ENCODE data around the gene S1PR5.
"Not testable (repeated sequence)": the region's sequence is repeated elsewhere in the genome, so short reads cannot be mapped to it uniquely, and the experiment has no call there.

Gene S1PR5, protein sequence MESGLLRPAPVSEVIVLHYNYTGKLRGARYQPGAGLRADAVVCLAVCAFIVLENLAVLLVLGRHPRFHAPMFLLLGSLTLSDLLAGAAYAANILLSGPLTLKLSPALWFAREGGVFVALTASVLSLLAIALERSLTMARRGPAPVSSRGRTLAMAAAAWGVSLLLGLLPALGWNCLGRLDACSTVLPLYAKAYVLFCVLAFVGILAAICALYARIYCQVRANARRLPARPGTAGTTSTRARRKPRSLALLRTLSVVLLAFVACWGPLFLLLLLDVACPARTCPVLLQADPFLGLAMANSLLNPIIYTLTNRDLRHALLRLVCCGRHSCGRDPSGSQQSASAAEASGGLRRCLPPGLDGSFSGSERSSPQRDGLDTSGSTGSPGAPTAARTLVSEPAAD

DNA sequence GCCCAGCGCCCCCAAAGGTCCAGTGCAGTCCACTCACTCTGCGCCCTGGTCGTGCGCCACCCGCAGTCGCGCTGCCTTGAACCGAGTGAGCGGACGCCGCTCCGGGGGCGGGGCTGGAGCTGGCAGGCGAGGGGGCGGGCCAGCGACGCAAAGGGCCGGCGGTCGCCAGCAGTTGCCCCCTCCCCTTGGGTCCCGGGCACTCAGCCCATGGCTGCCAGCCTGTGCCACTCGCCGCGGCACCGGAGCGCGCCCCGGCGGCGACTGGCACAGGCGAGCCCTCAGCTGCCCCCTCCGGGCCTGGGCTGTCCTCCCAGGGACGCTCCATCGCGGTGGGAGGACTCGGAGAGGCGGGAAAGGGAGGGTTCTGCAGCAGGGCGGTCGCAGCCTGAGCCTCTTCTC is at the start of gene S1PR5:
S1PR5 (minus strand) TSS at position 87 of the 399 bp plus-strand sequence. CDS start 2,436 bp downstream, outside the sequence.
- DNase-seq, result peak; percentile 35 to 36

DNA sequence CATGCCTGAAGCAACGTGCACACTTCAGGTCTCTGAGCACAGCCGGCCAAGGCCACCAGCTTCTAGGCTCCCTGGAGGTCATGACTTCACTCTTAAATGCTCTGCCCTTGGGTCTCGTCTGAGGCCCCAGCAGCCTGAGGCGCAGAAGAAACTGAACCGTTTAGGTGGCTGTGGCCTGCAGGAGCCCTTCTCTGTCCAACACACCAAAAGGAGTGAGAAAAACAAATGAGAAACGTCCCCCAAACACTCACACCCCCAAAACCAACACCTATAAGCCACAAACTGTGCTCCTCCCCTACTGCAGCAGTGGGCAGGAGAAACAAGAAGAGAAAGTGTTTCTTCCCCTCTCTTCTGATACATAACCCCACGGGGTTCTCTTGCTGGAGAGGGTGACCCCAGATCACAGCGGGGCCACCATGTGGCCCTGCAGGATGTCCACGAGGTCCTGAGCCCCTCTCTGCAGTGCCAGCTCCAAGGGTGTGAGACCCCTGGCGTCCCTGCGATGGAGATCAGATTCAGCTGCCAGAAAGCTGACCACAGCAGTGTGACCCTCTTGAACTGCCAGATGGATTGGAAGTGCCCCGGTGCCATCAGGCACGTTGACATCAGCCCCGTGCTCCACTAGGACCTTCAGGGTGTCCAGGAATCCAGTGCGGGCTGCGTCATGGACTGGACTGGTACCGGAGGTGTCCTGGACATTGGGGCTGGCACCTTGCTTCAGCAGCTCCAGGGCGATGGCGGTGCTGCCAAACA is 49.6 kb upstream of the S1PR5 start:
- DNase-seq, result peak; percentile 75 to 80

DNA sequence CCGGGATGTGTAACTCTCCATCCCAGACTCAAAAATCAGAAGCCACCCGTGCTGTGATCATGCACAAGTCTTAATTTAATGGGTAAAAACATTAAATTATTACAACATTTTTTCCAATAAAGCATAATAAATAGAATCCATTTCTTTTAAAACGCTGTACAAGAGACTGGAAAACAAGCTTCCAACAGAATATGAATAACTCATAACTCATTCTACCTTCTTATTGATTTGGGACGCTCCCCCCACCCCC is 49.1 kb upstream of the S1PR5 start:
- no peak for DNase-seq

DNA sequence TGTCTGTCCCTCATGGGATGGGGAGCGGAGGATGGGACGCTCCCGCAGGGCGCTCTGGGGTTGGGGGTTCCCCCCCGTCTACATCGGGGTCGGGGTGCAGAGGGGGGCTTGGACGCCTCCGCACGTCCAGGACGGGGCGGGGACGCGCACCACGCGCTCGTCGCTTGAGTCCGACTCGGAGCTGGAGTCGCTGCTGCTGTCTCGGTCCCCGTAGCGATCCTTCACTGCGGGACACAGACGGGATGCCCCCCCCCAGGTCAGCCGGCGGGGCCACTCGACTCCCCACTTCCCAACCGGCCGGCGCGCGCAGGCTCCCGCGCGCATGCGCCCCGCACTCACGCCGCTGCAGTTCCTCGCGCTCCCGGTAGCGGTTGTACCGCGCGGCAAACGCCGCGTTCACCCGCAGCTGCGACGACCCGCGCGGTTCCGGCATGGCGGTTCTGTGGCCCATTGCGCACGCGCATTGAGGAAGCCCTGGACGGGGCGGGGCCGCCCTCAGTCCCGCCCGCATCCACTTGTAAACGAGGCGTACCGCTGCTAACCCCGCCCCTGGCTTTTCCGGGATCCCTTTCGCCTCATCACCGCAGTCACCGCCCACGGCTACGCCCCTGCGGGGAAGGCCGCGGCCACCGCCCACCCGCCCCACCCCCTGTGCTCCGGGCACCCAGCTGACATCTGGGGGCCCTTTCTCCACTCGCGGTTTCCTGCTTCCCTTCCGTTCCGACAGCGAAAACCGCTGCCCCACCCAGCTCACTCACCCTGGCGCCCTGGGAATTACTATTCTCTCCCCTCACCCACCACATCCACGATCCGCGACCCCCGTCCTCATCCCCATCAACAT is 48.5 kb upstream of the S1PR5 start, which contains the start of gene KRI1:
KRI1 (minus strand) TSS at position 444 of the 841 bp plus-strand sequence; CDS start at position 433, 11 bp downstream.
- peak; percentile 99 for DNase-seq

DNA sequence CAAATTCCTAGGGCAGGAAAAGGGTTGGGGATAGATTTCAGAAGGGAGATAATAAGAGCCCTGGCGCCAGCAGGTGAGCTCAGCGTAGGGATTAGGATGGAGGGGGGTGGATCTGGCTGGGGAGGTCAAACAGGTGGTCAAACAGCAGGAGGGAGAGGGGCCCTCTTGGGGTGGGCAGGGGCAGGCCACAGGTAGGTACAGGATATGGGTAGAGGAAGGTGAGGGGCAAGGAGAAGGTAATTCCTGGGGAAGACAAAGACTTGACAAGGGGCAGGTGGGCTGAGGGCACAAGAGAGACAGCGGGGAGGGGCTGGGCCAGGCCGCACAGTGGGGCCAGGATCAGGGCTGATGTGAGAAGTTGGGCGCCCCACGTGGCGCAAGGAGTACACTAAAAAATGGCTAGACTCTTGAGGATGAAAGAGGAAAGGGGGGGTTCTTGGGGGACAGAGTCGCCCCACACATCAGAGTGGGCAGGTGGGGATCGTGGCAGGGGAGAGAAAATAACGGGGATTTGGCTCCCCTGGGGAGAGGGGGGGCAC is 47.9 kb upstream of the S1PR5 start:
- DNase-seq, result peak; percentile 68 to 72

DNA sequence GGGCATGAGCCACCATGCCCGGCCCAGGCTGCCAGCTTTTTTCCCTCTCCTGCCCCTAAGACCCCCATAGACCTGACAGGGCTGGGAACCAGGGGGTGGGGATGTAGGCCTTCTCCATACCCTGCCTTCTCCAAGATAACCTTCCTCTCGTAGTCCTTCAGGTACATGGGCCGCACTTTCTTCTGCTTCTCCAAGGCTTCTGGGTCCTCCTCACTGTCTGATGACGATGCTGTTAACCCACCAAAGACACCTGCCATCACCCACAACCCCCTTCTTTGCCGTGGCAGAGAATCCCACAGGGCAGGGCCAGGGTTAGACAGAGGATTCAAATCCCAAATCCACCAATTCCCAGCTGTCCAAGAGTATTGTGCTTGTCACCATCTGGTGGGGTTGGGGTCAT is 45.4 kb upstream of the S1PR5 start:
- no peak for DNase-seq

DNA sequence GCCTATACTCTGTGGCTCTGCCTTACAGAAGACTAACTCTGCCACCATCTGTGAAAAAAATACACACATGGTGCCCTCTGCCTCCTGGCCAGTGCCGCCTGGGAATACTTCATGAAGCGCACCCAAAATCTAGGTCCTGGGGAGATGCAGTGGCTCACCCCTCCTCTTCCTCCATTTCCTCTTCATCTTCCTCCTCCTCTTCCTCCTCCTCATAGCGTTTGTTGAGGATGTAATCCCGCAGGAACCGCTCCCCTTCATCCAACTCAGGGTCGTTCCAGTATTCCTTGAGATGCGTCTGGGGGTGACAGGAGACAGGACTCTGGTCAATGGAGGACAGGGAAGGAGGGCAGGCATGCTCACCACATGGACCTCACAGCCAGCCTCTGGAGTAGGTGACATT is 42.9 kb upstream of the S1PR5 start:
- no peak for DNase-seq

DNA sequence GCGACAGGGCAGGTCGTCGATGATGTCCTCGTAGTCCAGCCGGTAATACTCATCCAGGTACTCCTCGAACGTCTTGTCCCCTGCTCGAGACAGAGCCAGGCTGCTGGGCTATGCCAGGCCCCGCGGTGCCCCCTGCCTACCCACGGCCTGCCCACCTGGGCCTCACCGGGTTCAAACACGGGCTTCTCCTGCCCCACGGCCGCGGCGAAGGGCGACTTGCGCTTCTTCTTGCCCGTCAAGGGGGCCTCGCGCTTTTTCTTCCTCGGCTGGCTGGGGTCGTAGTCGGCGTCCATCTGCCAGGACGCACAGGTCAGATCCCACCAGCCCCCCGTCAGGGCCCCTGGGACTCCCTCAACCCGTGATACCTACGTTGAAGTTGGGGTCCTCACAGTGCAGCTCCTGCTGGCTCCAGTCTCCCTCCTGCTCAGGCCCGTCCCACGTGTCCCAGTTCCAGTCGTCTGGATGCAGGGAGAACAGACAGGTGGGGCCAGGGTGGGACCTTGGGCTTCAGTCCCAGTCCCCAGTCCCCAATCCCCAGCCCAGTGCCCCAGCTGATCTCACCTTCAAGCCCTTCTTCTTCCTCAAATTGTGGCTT is 40.5 kb upstream of the S1PR5 start:
- DNase-seq, result no peak

DNA sequence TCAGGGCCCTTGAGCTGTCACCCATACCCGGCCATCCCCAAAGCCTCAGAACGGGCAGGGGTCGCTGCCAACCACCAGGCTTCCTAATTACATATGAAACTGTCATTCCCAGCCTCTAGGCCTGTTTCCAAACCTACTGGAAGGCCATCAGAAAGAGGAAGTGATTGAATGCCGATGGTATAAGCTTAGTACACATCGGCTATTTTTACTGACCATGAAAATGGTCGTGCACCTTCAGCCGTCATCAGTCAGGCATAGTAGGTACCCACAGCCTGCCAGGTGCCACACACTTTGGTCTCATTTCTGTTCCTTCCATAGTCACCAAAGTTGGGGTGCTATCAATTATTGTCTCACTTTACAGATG is 38.3 kb upstream of the S1PR5 start:
- DNase-seq, result no peak

DNA sequence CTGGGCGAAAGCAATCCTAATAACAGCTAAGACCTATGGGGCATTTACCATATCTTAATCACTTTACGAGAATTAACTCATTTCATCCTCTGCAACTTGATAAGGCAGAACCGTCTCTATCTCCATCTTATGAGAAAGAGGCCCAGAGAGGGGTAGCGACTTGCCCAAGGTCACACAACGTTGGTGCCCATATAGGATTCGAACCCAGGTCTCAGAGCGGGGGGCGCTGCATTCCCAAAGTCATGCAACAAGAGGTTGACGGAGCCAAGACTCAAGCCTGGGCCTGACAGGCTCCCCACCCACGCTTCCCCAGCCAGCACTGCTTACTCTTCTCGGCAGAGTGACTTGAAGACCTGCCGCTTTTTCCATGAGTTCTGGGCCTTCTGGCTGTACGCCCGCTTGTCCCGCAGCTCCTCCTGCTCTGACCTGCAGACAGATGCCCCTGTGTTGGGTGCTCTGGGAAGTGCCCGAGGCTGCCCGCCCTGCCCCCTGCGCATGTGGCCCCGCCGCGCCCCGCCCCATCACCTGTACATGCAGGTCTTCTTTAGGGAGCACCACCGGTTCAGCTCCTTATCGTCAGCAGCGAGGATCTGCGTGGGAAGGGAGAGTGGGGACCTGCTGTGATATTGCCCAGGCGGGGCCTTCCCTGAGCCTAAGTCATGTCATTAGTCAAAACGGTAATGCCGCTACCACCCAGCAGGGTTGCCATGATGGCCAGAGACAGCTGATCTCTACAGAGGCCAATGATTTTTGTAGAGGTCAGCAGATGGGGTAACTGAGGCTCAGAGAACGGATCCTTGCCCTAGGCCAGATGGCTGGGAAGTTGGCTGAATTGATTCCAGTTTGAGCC is 37.7 kb upstream of the S1PR5 start:
- no peak for DNase-seq

DNA sequence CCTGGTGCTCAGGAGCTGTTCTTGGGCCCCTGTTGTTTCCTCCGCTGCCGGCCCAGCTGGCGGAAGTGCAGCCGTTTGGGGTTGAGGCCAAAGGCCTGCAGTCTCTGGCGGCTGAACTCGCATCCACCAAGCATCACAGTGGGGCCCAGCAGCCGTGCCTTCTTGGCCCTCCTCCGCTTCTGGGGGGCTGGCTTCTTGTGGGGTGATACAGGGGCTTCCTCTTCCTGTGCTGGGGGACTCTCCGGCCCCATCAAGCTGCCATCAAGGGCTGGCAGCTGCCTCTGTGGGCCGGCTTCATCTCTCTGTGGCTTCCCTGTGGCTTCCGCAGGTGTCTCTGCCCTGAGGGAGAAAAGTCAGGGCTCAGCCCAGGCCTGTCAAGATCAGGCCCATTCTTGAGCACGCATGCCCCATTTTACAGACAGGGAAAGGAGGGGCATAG is 36.7 kb upstream of the S1PR5 start:
- peak; percentile 75 to 80 for DNase-seq

DNA sequence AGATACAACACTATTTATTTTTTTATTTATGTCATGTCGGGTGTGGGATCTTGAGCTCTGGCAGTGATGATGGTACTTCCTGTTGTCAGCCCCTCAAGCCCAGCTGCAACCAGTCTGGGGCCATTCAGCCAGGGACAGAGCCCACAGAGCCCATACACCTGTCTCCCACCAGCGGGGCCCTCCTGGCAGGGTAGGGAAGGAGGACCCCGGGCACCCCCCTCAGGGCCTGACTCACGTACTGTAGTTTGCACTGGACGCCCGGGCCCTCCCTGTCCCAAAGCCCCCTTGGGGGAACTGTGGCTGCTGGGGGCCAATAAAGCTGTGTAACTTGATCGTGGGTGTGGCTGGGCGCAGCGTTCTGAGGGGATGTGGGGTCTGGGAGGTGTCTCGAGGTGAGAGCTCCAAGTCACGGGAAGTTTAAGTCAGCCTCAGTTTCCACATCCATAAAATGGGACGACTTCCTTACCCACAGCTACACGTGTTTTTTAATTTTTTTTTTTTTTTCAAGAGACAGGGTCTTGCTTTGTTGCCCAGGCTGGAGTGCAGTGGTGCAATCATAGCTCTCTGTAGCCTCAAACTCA is 35.9 kb upstream of the S1PR5 start:
- no peak for DNase-seq

DNA sequence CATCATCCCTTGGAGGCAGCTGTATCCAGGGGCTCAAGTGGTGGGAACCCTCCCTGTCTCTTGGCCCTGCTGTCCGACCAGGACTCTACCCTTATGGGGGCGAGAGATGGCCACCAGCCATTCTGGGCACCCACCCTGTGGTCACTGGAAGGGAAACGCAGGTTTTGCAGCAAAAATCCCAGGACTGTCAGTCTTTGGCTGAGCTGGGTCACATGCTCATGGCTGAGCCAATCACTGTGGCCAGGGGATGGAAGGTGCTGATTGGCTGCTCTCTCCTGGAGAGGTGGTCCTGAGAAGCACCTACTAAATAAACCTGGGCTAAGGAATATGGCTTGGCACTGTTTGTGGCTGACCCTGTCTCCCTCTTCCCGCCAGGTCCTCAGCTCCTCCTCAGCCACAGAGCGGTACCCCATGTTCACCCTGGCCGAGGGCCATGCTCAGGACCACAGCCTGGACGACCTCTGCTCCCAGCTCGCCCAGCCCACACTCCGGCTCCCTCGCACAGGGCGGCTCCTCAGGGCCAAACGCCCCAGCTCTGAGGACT is 35.3 kb upstream of the S1PR5 start:
- DNase-seq, result peak in 1 of 2 donors; percentile 30

DNA sequence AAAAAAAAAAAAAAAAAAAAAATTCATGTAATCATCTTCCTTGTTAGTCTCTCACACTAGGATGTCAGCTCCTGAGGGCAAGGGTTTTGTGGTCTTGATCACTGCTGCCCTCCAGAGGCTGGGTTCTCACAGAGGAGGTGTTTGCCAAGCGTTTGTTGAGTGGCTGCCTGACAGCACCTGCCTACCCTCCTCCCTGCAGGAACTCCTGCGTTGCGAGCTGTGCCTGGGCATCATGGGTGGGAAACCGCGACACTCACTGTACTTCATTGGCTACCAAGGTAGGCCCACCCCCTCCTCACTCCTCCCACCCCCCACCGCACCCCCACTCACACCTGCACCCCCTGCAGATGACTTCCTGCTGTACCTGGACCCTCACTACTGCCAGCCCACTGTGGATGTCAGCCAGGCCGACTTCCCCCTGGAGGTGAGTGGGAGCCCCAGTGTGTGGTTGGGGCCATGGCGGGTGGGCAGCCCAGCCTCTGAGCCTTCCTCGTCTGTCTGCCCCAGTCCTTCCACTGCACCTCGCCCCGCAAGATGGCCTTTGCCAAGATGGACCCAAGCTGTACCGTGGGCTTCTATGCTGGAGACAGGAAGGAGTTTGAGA is 34.6 kb upstream of the S1PR5 start:
- DNase-seq, result peak; percentile 60 to 61

DNA sequence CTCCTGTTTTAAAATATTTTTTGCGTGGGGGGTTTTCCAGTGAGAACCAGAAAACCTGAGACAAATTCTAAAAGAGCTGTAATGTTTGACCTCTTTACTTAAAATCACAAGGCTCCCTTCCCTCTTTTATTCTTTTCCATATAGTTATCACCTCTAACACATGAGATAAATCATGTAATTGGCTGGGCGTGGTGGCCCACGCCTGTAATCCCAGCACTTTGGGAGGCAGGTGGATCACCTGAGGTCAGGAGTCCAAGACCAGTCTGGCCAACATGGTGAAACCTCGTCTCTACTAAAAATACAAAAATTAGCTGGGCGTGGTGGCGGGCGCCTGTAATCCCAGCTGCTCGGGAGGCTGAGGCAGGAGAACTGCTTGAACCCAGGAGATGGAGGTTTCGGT is 33.8 kb upstream of the S1PR5 start:
- DNase-seq, result not testable (repeated sequence)

DNA sequence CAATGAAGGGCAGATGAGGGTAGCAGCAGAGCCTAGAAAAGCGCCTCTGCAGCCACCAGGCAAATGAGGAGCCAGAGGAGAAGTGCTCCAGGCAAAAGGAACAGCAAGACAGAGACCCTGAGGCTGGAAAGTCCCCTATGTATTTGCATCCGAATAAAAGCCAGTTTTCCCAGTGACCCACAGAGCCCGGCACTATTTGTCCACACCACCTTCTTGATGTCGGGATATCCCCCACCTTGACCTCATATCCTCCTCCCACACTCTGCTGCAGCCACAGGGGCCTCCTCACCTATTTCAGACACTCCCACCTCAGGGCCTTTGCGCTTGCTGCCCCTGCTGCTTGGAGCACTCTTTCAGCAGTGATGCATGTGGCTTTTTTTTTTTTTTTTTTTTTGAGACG is 33.1 kb upstream of the S1PR5 start:
- no peak for DNase-seq

DNA sequence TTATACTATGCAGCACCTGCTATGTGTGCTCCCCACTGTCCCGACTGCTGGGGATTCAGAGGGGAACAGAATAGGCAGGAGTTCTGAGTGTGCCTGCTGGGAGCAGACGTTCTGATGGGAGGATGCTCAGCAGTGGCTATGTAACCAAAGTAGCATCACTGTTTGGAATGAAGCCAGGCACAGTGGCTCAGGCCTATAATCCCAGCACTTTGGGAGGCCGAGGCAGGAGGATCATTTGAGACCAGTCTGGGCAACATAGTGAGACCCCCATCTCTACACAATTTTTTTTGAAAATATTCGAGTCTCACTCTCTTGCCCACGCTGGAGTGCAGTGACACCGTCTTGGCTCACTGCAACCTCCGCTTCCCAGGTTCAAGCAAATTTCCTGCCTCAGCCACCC is 32.5 kb upstream of the S1PR5 start:
- DNase-seq, result no peak

DNA sequence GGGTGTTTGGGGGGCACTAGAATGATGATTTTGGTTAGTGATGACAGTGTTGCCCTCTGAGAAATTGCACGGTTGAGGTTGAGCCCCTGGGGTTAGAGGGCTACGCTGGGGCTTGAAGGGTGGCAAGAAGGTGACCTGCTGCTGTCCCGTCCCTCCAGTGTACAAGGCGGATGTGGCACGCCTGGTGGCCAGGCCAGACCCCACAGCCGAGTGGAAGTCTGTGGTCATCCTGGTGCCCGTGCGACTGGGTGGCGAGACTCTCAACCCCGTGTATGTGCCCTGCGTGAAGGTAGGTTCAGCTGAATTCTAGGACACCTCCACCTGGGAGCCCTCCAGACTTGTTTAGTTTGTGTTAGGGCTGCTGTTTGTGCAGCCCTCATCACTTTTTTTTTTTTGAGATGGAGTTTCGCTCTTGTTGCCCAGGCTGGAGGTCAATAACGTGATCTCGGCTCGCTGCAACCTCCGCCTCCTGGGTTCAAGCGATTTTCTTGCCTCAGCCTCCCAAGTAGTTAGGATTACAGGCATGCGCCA is 31.6 kb upstream of the S1PR5 start:
- DNase-seq, result no peak

DNA sequence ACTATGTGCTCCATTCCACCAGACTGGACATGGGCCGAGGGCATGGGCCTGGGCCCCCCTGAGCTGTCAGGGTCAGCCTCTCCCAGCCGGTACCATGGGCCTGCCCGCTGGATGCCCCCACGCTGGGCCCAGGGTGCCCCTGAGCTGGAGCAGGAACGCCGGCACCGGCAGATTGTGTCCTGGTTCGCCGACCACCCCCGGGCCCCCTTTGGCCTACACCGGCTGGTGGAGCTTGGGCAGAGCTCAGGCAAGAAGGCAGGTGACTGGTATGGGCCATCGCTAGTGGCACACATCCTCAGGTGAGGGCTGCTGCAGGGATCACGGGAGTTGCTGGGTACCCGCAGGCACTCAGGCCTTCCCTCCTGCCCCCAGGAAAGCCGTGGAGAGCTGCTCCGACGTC is 29.6 kb upstream of the S1PR5 start:
- no peak for DNase-seq

DNA sequence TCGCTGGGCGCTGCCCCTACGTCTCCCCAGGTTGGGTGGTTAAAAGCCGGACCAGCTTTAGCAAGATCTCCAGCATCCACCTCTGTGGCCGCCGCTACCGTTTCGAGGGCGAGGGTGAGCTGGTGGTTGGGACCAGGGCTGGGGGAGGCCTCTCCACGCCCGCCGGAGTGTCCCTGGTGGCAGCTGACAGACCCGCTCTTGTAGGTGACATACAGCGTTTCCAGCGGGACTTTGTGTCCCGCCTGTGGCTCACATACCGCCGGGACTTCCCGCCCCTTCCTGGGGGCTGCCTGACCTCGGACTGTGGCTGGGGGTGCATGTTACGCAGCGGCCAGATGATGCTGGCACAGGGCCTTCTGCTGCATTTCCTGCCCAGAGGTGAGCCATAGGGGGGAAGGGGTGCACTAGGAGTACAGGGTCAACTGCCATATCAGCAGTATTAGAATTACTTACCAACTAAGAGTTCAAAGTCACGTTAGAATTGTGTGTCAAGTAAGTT is 27.6 kb upstream of the S1PR5 start:
- no peak for DNase-seq

All from CD4-positive, alpha-beta T cell treated with Interleukin-1 beta for 1 hour (primary cell).